Activated naive CD4-positive, alpha-beta T cell (primary cell): ENCODE data around the gene ZNF775.

Source experiments
- DNase-seq, 4 experiments: peaks; one replicate each; lab custom pipeline; 2025; lab: John Stamatoyannopoulos, UW

The ZNF775 gene

DNA sequence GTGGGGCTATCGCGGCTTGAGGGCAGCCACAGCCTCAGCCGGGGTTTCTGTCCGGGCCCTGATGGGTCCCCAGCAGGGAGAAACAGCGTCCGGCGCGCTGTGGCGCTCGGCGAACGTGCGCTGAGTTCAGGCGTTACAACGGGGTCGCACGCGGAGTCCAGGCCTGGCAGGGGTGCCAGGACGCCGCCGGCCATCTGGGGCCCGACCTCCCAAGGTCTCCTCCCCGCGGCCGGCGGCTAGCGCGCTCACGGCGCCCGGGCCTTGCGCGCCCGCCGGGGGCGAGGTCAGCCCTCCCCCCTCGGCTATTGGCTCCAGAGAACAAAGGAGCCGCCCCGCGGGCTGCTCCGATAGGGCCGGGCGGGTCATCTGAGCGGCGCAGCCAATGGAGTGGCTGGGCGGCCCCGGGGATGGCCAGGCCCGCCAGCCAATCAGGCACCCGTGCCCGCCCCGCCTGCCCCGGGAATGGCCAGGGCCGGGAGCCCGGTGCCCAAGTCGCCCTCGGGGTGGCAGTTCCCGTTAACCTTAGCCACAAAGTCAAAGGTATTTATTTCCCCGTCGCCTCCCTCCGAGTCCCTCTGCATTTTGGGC is at the start of gene ZNF775:
ZNF775 (plus strand) TSS at position 478 of the 588 bp plus-strand sequence. CDS start 9,141 bp downstream, outside the sequence.
- peak; percentile 65 to 90 (median 78) for DNase-seq

DNA sequence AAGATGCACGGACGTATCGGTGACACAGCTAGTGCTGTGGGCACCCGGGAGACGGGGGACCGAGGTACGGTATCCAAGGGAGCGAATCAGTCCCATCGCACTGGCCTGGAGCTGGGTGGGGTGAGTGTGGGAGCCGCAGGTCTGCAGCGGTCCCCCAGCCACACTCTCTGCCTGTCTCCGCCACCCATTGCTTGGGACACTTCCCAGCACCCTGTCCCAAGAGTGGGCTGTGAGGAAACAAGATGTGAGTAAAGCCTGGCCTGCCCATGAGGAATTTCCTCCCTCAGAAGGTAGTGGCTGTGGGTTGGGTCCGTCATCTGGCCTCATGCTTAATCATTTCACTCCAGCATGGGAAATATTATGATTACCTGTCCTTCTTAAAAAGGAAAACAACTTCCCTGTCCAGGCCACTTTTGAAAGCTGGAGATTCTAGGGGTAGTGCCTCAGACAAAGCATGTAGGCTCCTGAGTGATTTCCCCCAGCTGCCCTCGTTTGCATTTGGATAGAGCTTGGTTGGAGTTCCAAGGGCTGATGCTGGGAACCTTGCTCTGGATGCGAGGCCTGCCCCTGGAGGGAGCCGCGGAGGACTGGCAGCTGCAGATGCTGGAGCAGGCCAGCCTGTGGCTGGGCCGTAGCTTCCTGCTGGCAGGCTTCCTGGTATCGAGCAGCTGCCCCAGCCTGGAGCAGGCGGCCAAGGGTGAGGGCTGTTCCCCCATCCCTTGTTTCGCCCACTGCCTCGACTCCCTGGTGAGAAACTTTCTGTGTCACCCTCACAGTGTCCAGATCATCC is 49.6 kb upstream of the ZNF775 start:
- DNase-seq = no peak

- no peak for DNase-seq
Measured at GRCh38 chr7:150330211-150330885, 48.8 kb upstream of the ZNF775 start.

- no peak for DNase-seq
Measured at GRCh38 chr7:150332852-150333635, 46.1 kb upstream of the ZNF775 start.

DNA sequence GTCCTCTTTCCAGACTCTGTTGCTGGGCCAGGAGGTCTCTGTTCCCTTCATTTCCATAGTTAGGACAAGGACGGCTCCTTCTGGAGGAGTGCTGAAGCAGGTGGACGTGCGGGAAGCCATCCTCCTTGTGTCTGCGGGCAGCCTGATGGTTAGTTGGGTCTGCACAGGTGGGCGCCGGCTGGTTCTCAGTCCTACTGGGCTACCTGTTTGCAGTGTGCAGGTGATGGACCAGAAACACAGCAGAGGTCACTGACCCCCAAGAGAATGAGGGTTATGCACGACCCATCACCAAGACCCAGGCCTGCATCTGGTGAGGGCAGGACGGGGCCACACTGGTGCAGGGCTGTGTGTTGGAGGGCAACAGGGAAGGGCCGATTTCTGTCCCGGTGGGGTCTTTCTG is 45.5 kb upstream of the ZNF775 start:
- DNase-seq = no peak

- no peak for DNase-seq
Measured at GRCh38 chr7:150334108-150334507, 45.0 kb upstream of the ZNF775 start.

DNA sequence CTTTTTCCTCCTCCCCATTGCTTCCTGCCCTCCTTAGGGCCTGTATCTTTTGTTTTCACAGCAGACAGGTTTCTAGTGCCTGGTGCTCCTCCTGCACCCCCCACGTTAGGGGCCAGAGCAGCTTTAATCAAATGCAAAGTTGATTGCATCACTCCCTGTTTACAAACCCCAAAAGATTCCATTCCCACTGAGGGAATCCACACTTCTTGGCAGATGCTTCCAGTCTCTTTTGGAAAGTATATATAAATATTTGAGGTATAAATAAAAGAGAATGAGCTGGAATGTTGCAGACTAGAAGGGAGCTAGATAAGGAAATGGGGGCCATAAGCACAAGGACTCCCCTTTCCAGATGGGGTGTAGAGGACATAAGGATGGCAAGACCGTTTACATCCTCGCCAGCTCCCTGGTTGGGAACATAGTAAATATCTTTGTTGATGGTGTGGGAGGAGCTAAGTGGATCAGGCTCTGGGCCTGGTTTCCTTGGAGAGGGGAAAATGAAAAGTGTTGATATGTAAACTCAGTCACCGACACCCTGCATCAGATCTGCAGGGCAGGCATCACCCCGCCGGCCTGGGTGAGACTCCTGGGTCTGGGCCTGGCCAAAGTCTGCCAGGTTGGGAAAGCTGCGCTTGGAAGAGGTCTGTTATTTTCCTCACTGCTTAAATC is 43.9 kb upstream of the ZNF775 start:
- DNase-seq = no peak

DNA sequence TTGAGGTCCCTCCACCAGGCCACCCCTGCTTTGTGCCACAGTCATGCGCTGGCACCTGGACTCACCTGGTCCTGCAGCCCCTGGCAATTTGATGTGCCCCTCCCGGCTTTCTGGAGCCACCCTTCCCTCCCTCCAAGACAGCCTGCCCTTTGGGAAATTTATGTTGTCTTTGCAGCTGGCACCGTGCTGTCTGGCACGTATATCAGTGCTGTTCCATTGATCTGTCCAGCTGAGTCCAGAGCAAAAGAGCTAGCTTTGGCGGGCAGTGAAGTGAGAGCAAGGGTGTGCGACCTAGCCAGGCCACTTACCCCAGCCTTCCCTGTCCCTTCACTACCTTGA is 43.4 kb upstream of the ZNF775 start:
- DNase-seq = no peak

GRCh38 chr7:150336746-150337145 is 42.4 kb upstream of the ZNF775 start:
- no peak for DNase-seq

GRCh38 chr7:150337179-150337578 is 42.0 kb upstream of the ZNF775 start:
- no peak for DNase-seq

GRCh38 chr7:150337659-150338081 is 41.5 kb upstream of the ZNF775 start:
- no peak for DNase-seq

DNA sequence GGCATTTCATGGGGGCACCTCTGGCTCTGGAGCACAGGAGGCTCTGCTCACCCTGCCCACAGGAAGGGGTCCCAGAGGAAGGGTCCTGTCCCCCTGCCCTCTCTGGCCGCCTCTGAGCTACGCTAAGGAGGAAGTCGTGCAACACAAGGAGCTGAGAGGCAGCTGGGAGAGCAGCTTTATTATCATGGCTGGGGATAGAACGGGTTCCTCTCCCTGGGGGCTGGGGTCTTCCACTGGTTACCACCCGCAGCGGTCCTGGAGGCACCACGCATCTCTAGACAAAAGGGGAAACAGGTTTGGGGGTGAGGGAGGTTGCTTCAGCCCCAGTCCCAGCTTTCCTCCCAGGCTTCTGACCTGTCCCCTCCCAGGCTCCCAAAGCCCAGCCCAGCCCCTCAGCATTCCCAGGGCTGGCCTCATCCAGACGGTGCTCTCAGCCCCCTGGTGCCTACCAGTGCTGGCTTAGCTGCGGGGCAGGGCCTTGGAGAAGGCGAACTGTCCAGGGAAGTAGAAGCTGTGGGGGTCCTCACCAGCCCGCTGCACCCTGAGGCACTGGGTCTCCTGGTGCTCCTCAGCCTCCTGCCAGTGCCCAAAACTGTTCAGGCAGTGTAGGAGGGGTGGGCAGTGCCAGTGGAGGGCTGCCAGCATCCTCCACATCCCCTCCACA is 40.8 kb upstream of the ZNF775 start:
- DNase-seq = no peak

DNA sequence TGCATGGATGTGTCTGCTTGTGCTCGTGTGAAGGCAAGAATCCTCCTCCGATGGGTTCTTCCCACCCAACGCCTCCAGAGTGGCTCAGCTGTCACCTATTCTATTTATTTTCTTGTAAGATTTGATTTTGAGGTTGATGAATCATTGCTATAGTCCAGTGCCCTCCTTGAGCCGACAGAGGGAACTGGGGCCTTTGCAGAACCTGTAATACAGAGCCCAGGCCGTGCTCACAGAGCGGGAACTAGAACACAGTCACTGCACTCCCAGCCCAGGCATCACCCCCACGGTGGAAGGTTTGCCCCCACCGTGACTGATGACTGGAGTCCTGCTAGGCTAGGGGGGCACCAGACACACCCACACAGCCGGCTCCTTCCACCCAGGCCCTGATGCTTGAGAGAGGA is 39.7 kb upstream of the ZNF775 start:
- DNase-seq = no peak

- DNase-seq = no peak
Measured at GRCh38 chr7:150340024-150340749, 38.9 kb upstream of the ZNF775 start.

DNA sequence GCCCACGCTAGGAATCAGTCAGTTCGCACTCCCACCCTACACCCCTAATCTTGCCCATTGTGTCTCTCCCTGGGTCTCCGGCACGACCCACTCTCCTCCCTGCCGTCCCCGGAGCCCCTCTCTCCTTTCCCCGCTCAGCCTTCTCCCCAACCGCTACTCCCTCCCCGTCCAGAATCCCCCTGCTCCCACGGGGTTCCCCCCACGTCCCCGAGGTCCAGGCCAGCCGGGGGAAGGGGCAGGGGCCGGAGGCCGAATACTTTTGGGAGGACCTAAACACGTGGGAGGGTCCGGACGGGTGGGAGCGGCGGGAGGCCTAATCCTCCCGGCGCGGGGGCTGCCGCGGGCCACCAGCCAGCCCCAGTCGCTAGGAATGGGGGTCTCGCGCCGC is 38.3 kb upstream of the ZNF775 start:
- no peak for DNase-seq

DNA sequence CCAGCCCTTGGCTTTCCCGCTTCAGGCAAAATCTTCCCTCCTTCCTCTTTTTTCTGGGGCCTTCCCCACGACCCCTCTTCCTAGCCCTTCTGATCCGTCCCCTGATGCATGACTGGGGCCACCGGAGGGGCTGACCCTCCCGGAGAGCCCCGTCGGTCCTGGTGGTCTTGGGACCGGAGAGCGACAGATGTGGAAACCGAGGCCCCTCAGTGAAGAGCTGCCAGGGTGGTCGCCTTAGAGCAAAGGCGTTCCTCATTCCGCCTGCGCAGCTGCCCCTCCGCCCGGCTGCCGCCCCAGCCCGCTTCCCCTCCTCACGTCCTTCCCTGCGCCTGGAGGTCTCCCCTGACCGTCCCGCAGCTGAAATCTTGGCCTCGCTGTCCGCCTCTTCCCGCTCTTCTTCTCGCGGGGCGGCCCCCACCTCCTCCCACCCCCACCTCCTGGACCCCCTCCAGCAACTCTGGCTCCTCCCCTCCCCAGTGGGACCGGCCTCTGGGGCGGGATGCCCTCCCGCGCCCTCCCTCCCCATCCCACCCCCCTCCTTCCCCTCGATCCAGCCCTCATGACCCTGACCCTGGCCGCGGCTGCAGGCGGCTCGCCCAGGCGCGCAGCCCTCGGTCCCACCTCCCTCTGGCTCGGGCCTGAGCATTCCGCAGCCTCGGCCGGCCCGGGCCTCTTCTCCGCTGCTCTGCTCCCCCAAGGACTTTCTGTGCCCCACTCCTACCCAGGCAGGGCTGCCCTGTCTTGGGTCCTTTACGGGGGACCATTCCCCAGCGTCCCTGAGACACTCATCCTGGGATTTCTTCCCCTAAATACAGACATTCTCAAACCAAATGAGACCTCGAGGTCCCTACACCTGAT is 37.6 kb upstream of the ZNF775 start, which contains the start of gene RARRES2:
RARRES2 (minus strand) TSS at position 367 of the 858 bp plus-strand sequence. CDS start 1,020 bp downstream, outside the sequence.
- DNase-seq = no peak

- DNase-seq = no peak
Measured at GRCh38 chr7:150342121-150342408, 37.1 kb upstream of the ZNF775 start.

- no peak for DNase-seq
Measured at GRCh38 chr7:150343225-150343624, 35.9 kb upstream of the ZNF775 start.

GRCh38 chr7:150344299-150344698 is 34.8 kb upstream of the ZNF775 start:
- no peak for DNase-seq

DNA sequence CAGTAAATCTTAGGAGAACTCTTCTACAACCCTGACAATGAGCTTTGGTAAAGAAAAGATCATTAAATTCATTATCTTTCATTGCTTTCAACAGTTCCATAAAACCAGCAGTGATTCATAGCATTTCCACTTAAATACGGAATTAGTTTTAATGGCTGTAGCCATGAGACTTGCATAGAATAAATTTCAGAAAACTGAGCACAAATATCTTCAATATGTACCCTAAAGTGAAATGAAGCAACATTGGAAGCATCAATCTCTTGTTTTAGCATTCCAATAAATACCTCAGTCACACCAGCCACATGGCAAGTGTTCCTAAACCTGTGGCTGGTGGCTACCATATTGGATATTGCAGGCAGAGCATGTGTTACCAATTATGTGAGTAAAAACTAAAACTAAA is 34.1 kb upstream of the ZNF775 start:
- no peak for DNase-seq
